PFSK-1 (cell line): Measurements from ENCODE around the gene IL22RA2.

Source experiments
- POLR2AphosphoS5 ChIP-seq: IDR thresholded peaks from 2 replicates; pipeline ENCODE4 v1.6.1; 2012; ENCODE audit warnings: low read depth, mild to moderate bottlenecking, control low read depth, low read length, moderate library complexity
- TAF1 ChIP-seq: IDR thresholded peaks from 2 replicates; pipeline ENCODE4 v1.6.1; 2012; ENCODE audit warnings: low read length, control low read depth, borderline replicate concordance; ENCODE audit not compliant: insufficient read depth

GRCh38 chr6:137155830-137156229 is 17.6 kb downstream of the IL22RA2 start:
- TF ChIP-seq TAF1, result no peak
- TF ChIP-seq POLR2AphosphoS5, result no peak
